Mesendoderm (in vitro differentiated cells): ENCODE data around the gene KLHL36.

Experiments
- DNase-seq: peaks from one replicate; pipeline ENCODE4 v3.0.0; 2013
- H2AK5ac ChIP-seq: 2 replicates; pipeline ENCODE4 v1.6.1; 2013; ENCODE audit warnings: low read length, inconsistent platforms
- H2BK120ac ChIP-seq: 2 replicates; pipeline ENCODE4 v1.6.1; 2013; ENCODE audit warnings: low read depth, mild to moderate bottlenecking, low read length, moderate library complexity, mixed read lengths
- H2BK15ac ChIP-seq: replicated peaks from 2 replicates; pipeline ENCODE4 v1.6.1; 2013; ENCODE audit warnings: low read depth, mild to moderate bottlenecking, moderate library complexity
- H2BK5ac ChIP-seq: 2 replicates; pipeline ENCODE4 v1.6.1; 2013; ENCODE audit warnings: low read length, inconsistent platforms
- H3K18ac ChIP-seq: 2 replicates; pipeline ENCODE4 v1.6.1; 2013; ENCODE audit warnings: mild to moderate bottlenecking, low read length, mixed read lengths
- H3K23ac ChIP-seq: one replicate; pipeline ENCODE4 v1.6.1; 2013; ENCODE audit warnings: low read length
- H3K27ac ChIP-seq: 2 replicates; pipeline ENCODE4 v1.5.1; 2013; ENCODE audit warnings: low read depth, mild to moderate bottlenecking, inconsistent platforms, low read length, moderate library complexity
- H3K27me3 ChIP-seq: 2 replicates; pipeline ENCODE4 v1.6.1; 2013; ENCODE audit warnings: low read length, control low read depth, mild to moderate bottlenecking, inconsistent platforms; ENCODE audit not compliant: insufficient read depth, poor library complexity
- H3K36me3 ChIP-seq: 2 replicates; pipeline ENCODE4 v1.6.1; 2013; ENCODE audit warnings: low read length, inconsistent platforms; ENCODE audit not compliant: control insufficient read depth, insufficient read depth
- H3K4ac ChIP-seq: one replicate; pipeline ENCODE4 v1.6.1; 2013; ENCODE audit warnings: low read depth, mild to moderate bottlenecking, low read length, moderate library complexity
- H3K4me1 ChIP-seq: 2 replicates; pipeline ENCODE4 v1.6.1; 2013; ENCODE audit warnings: low read depth, low read length, inconsistent platforms; ENCODE audit not compliant: control insufficient read depth
- H3K4me2 ChIP-seq: 2 replicates; pipeline ENCODE4 v1.6.1; 2013; ENCODE audit warnings: low read length
- H3K4me3 ChIP-seq: 2 replicates; pipeline ENCODE4 v1.5.1; 2013; ENCODE audit warnings: mild to moderate bottlenecking, low read length
- H3K56ac ChIP-seq: one replicate; pipeline ENCODE4 v1.6.1; 2013; ENCODE audit warnings: low read length
- H3K79me1 ChIP-seq: 2 replicates; pipeline ENCODE4 v1.6.1; 2013; ENCODE audit warnings: low read length, inconsistent platforms
- H3K79me2 ChIP-seq: 2 replicates; pipeline ENCODE4 v1.6.1; 2013; ENCODE audit warnings: mild to moderate bottlenecking, low read length; ENCODE audit not compliant: control insufficient read depth, insufficient read depth
- H3K9ac ChIP-seq: 2 replicates; pipeline ENCODE4 v1.6.1; 2013; ENCODE audit warnings: low read length, inconsistent platforms
- H4K5ac ChIP-seq: one replicate; pipeline ENCODE4 v1.6.1; 2013; ENCODE audit warnings: low read length
- H4K8ac ChIP-seq: one replicate; pipeline ENCODE4 v1.6.1; 2013; ENCODE audit warnings: low read depth, mild to moderate bottlenecking, control low read depth, low read length, moderate library complexity
- WGBS: extraction: QIAGEN DNeasy Blood & Tissue Kit; methylation state at CpG from one replicate; pipeline ENCODE4 v1.1.7; 2013; ENCODE audit warnings: low lambda C conversion rate, missing lambda C conversion rate; ENCODE audit not compliant: insufficient coverage; ENCODE audit errors: extremely low coverage; 5-methylcytosine and 5-hydroxymethylcytosine counted together

The KLHL36 gene

DNA sequence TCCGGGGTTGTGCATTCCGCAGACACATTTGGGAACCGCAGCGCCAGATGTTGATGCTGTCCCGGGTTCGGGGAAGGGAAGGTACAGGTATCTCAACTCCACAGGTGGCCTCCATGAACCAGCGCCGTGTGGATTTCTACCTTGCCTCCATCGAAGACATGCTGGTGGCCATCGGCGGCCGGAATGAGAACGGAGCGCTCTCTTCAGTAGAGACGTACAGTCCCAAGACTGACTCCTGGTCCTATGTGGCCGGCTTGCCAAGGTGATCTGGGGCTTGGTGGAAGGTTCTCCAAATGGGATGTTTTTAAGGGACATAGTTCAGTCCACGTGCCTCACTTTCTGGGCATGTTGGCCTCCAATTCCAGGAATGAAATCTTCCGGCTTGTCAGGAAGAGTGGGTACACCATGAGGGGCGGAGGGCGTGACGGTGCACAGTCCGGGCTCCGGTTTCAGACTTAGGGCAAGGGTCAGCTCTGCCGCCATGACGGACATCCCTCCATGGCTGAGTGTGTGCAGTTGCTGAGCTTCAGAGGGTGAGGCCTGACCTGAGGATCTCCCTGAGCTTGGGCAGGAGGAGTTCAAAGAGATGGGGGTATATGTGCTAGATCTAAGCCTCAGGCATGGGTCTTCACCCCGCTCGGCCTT, 11.5 kb downstream of the KLHL36 start:
- Histone ChIP-seq H3K56ac (no peak overlapping the region), H2BK5ac (no peak overlapping the region), H3K27me3 (no peaks in the 10 kb centered on the region), H4K5ac (no peak overlapping the region), H3K4me3 (no peak overlapping the region), H3K9ac (no peak overlapping the region), H3K79me2 (no peaks in the 10 kb centered on the region), H3K18ac (no peak overlapping the region), H4K8ac (no peak overlapping the region), H3K4me1 (no peaks in the 10 kb centered on the region), H2BK15ac (no peak overlapping the region), H3K4me2 (no peak overlapping the region), H3K23ac (no peak overlapping the region), H2AK5ac (no peak overlapping the region), H3K4ac (no peak overlapping the region), H3K27ac (no peak overlapping the region), H2BK120ac (no peak overlapping the region), H3K79me1 (no peaks in the 10 kb centered on the region), H3K36me3 (peaks cover 4% of the 10 kb centered on the region)
- no peak for DNase-seq
- WGBS, result no CpG with 5 or more reads among the region's 27 CpGs

DNA sequence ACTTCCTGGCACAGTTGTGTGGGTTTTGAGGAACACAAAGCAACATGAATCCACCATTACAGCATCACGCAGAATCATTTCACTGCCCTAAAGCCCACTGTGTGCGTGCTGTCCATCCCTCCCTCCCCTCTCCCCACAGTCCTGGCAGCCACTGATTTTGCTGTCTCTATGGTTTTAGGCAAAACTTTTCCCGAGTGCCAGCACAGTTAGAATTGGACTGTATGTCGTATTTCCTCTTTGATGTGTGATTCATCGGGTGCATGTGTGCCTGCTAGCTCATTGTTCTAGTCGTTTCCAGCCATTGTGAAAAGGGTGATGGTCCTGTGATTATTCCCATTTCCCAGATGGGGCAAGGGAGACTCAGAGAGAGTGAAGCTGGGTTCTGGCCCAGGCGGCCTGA, 12.7 kb downstream of the KLHL36 start:
- H3K18ac ChIP-seq, result no peak overlapping the region
- no peak overlapping the region for H3K23ac ChIP-seq
- H2BK120ac ChIP-seq, result no peak overlapping the region
- H4K5ac ChIP-seq, result no peak overlapping the region
- H3K36me3 ChIP-seq, result peaks cover 4% of the 10 kb centered on the region
- no peaks in the 10 kb centered on the region for H3K79me1 ChIP-seq
- no peak overlapping the region for H3K9ac ChIP-seq
- no peak overlapping the region for H3K4ac ChIP-seq
- H3K79me2 ChIP-seq, result no peaks in the 10 kb centered on the region
- no peak overlapping the region for H2BK5ac ChIP-seq
- H2AK5ac ChIP-seq, result no peak overlapping the region
- H2BK15ac ChIP-seq, result no peak overlapping the region
- H3K27me3 ChIP-seq, result no peaks in the 10 kb centered on the region
- DNase-seq, result no peak
- no peak overlapping the region for H3K4me2 ChIP-seq
- H4K8ac ChIP-seq, result no peak overlapping the region
- no CpG with 5 or more reads among the region's 7 CpGs for WGBS
- H3K4me1 ChIP-seq, result no peaks in the 10 kb centered on the region
- no peak overlapping the region for H3K4me3 ChIP-seq
- H3K27ac ChIP-seq, result no peak overlapping the region
- H3K56ac ChIP-seq, result no peak overlapping the region

DNA sequence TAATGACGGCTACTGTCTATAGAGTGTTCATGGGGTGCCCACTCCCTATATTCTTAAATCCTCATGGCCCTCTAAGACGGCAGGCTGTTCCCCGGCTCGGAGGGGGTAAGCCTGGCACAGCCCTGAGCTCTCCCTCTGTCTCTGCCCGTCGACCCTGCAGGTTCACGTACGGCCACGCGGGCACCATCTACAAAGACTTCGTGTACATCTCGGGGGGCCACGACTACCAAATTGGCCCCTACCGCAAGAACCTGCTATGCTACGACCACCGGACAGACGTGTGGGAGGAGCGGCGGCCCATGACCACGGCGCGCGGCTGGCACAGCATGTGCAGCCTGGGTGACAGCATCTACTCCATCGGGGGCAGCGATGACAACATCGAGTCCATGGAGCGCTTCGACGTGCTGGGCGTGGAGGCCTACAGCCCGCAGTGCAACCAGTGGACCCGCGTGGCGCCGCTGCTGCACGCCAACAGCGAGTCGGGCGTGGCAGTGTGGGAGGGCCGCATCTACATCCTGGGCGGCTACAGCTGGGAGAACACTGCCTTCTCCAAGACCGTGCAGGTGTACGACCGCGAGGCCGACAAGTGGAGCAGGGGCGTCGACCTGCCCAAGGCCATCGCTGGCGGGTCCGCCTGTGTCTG, 13.2 kb downstream of the KLHL36 start:
- Histone ChIP-seq H3K4me1 (no peaks in the 10 kb centered on the region), H3K27me3 (no peaks in the 10 kb centered on the region), H3K36me3 (peaks cover 4% of the 10 kb centered on the region), H2BK15ac (no peak overlapping the region), H3K4me3 (no peak overlapping the region), H3K79me2 (no peaks in the 10 kb centered on the region), H3K23ac (no peak overlapping the region), H3K27ac (no peak overlapping the region), H2AK5ac (no peak overlapping the region), H3K4ac (no peak overlapping the region), H3K18ac (no peak overlapping the region), H2BK120ac (no peak overlapping the region), H4K8ac (no peak overlapping the region), H4K5ac (no peak overlapping the region), H3K4me2 (no peak overlapping the region), H2BK5ac (no peak overlapping the region), H3K56ac (no peak overlapping the region), H3K79me1 (no peaks in the 10 kb centered on the region), H3K9ac (no peak overlapping the region)
- DNase-seq, result no peak
- WGBS, result no CpG with 5 or more reads among the region's 51 CpGs

DNA sequence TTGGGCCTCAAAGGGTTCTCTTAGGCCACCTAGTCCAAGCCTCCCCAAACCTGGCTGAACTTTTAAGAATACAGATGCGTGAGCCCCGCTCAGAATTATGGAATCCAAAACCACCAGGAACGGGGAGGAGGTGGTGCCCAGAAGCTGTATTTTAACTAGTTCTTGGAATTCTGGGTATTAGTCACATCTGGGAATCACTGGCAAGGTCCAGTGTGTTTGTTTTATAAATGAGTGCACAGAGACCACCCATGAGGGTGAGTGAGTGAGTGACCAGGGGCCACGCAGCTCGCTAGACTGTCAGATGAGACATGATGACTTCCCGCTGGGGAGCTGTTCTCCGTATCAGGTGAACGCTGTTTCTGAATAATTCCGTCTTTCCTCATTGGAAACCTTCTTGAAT, 14.2 kb downstream of the KLHL36 start:
- Histone ChIP-seq H2AK5ac (no peak overlapping the region), H2BK5ac (no peak overlapping the region), H3K23ac (no peak overlapping the region), H3K79me1 (no peaks in the 10 kb centered on the region), H4K8ac (no peak overlapping the region), H3K27me3 (no peaks in the 10 kb centered on the region), H3K4me1 (no peaks in the 10 kb centered on the region), H3K27ac (no peak overlapping the region), H3K18ac (no peak overlapping the region), H2BK120ac (no peak overlapping the region), H3K56ac (no peak overlapping the region), H3K4me2 (no peak overlapping the region), H4K5ac (no peak overlapping the region), H3K79me2 (no peaks in the 10 kb centered on the region), H3K9ac (no peak overlapping the region), H3K4ac (no peak overlapping the region), H3K4me3 (no peak overlapping the region), H2BK15ac (no peak overlapping the region), H3K36me3 (peaks cover 2% of the 10 kb centered on the region)
- WGBS, result no CpG with 5 or more reads among the region's 9 CpGs
- DNase-seq, result no peak

DNA sequence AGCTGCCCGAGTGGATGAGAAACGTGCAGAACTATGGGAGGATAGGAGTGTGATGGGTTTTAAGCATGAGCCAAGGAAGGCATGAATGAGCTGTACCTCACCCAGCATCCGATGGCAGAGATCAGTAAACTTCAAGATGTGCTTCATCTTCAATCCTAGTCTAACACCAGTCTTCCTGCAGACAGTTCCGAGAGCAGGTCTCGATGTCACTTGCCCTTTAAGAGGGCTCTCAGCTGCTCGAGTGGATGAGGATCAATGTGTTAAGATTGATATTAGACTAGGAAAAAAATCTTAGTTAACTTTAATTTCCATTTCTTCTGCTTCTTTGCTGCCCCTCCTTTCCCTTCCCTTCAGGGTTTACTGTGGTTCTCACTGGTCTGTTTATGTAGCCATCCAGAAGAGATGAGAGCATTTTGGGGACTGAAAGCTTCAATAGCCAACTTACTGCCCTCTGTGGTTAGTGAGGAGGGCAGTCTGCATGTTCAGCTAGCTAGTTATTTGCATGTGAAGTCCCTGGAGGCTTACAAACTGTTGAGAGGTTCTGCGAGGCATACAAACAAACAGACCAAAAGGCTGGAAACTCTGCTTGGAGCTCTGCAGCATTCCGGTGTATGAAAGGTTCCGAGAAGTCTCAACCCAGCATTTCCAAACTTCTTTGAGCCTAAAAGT, 15.3 kb downstream of the KLHL36 start:
- no peak overlapping the region for H3K18ac ChIP-seq
- H3K4me3 ChIP-seq, result no peak overlapping the region
- no peak overlapping the region for H2BK15ac ChIP-seq
- H2BK5ac ChIP-seq, result no peak overlapping the region
- no peak overlapping the region for H3K4me2 ChIP-seq
- no peak overlapping the region for H3K56ac ChIP-seq
- no peaks in the 10 kb centered on the region for H3K79me1 ChIP-seq
- no peak overlapping the region for H4K5ac ChIP-seq
- H2BK120ac ChIP-seq, result no peak overlapping the region
- WGBS, result no CpG with 5 or more reads among the region's 9 CpGs
- H2AK5ac ChIP-seq, result no peak overlapping the region
- no peaks in the 10 kb centered on the region for H3K79me2 ChIP-seq
- H3K36me3 ChIP-seq, result peaks cover 2% of the 10 kb centered on the region
- no peak overlapping the region for H3K27ac ChIP-seq
- no peak overlapping the region for H3K23ac ChIP-seq
- no peak overlapping the region for H3K4ac ChIP-seq
- no peak overlapping the region for H4K8ac ChIP-seq
- no peaks in the 10 kb centered on the region for H3K4me1 ChIP-seq
- DNase-seq, result no peak
- H3K9ac ChIP-seq, result no peak overlapping the region
- H3K27me3 ChIP-seq, result no peaks in the 10 kb centered on the region
